ENCODE measurements around the gene CENPN. TPM values are rescaled to one million over a fixed set of nuclear protein-coding genes. Genes with fewer than 3 reads are reported as not detected.

Gene CENPN
- total and polyA plus RNA-seq, 2 of the 8 experiments (the other 6 are each of a cell fraction or from before 2014, with no cell fraction given), result 32.8 to 67.0 TPM

- no peak overlapping the region for H2AK5ac ChIP-seq (ENCODE audit: low read depth, low read length)
- H3K36me3 ChIP-seq (ENCODE audit: control insufficient read depth in 2 of 4, insufficient read depth in 4 of 4, low read length in 3 of 4), result no peaks in the 10 kb centered on the region
- no peak overlapping the region for H3K18ac ChIP-seq (ENCODE audit: extremely low read depth, low read length)
- no peak overlapping the region for H3K27ac ChIP-seq (ENCODE audit: low read depth, low read length)
- no peak overlapping the region for H4K8ac ChIP-seq (ENCODE audit: extremely low read depth, insufficient read depth, low read length)
- CTCF ChIA-PET (ENCODE audit: partially characterized antibody), result interaction anchor here (0.6 to 7.1 kb wide), 19 partner anchors 11 to 720 kb away, joined by 3 to 83 read pairs (median 4); no protein-coding TSS in a partner anchor
- H3K27me3 ChIP-seq (replicated peaks in 1 of 4; ENCODE audit: control insufficient read depth in 3 of 4, extremely low read depth in 1 of 4, insufficient read depth in 3 of 4, low read length in 3 of 4), result no peaks in the 10 kb centered on the region
- H3K79me1 ChIP-seq (ENCODE audit: low read depth, low read length), result peaks cover 4% of the 10 kb centered on the region; the same call in 1 of the 2 replicates
- H2BK12ac ChIP-seq (ENCODE audit: low read depth, low read length), result no peak overlapping the region
- H3K56ac ChIP-seq (replicated peaks; ENCODE audit: insufficient read length, low read depth, low read length), result no peak overlapping the region
- no peak overlapping the region for H2BK15ac ChIP-seq (ENCODE audit: low read length)
- H2BK20ac ChIP-seq (ENCODE audit: low read length), result no peak overlapping the region
- no peak overlapping the region for H3K14ac ChIP-seq (ENCODE audit: insufficient read length)
- DNase-seq (ENCODE audit: low read depth in 1 of 2, low spot score in 2 of 2) (no peak), FAIRE-seq (no peak)
- H4K5ac ChIP-seq (ENCODE audit: insufficient read length, low read depth, low read length), result no peak overlapping the region
- no peak overlapping the region for H2AFZ ChIP-seq (ENCODE audit: low read length)
- no peak overlapping the region; a peak in 1 of 4 replicates for H3K4me2 ChIP-seq (ENCODE audit: insufficient read depth in 1 of 2, low read depth in 2 of 2, low read length in 2 of 2)
- no peak overlapping the region for H3K23ac ChIP-seq (ENCODE audit: insufficient read length)
- H3K9me3 ChIP-seq (ENCODE audit: insufficient read depth in 2 of 2, low read depth in 1 of 2, low read length in 1 of 2), result no peaks in the 10 kb centered on the region
- 83% methylated on average over 11 of the region's 11 CpGs; no CpG with 5 or more reads in 1 of the 2 experiments for WGBS, 2 experiments (ENCODE audit: extremely low coverage in 1 of 2, insufficient coverage in 1 of 2, insufficient read length in 1 of 2, insufficient replicate concordance in 2 of 2, low coverage in 1 of 2, low lambda C conversion rate in 2 of 2, missing lambda C conversion rate in 1 of 2)
- peaks cover 14 to 82% of the 10 kb centered on the region in 2 experiments for H3K79me2 ChIP-seq (ENCODE audit: control insufficient read depth in 1 of 2, insufficient read depth in 2 of 2, low read length in 2 of 2)
- H3K4me3 ChIP-seq (ENCODE audit: extremely low read depth in 1 of 4, insufficient read depth in 2 of 4, low read depth in 3 of 4, low read length in 4 of 4), result no peak overlapping the region
- no peak overlapping the region for H2BK5ac ChIP-seq (ENCODE audit: low read depth, low read length)
- no peak overlapping the region for H4K91ac ChIP-seq (replicated peaks; ENCODE audit: insufficient read length, low read length)
- H3K4ac ChIP-seq (replicated peaks; ENCODE audit: insufficient read length, low read depth, low read length), result no peak overlapping the region
- H3K9ac ChIP-seq (replicated peaks in 1 of 4; ENCODE audit: extremely low read depth in 1 of 4, low read depth in 3 of 4, low read length in 3 of 4), result no peak overlapping the region
- POLR2A ChIA-PET (ENCODE audit: partially characterized antibody), result interaction anchor here (1.9 kb wide), 1 partner anchor 74 kb away, joined by 5 read pairs; the partner anchor contains the start of gene C16orf46
- no peak overlapping the region for H2BK120ac ChIP-seq (replicated peaks; ENCODE audit: low read depth, low read length)
- H3K4me1 ChIP-seq (replicated peaks in 1 of 4; ENCODE audit: control insufficient read depth in 3 of 4, insufficient read depth in 4 of 4, low read length in 3 of 4), result peaks cover 0 to 9% (median 2%) of the 10 kb centered on the region in 4 experiments; a peak in 2 of 7 replicates
- peaks cover 2 to 9% of the 10 kb centered on the region in 2 experiments for H4K20me1 ChIP-seq (replicated peaks in 1 of 2; ENCODE audit: control insufficient read depth in 1 of 2, insufficient read depth in 2 of 2, low read length in 2 of 2)
- peaks cover 6% of the 10 kb centered on the region; the same call in 1 of the 2 replicates for H3K23me2 ChIP-seq (ENCODE audit: low read depth, low read length)
- TF ChIP-seq EGR1 (IDR thresholded peaks at IDR 0.05; ENCODE audit: borderline replicate concordance, low read depth, low read length) (no peak), EP300 (IDR thresholded peaks at IDR 0.05; ENCODE audit: borderline replicate concordance in 1 of 2, low read depth in 2 of 2, low read length in 2 of 2) (no peak), BACH1 (IDR thresholded peaks at IDR 0.05; ENCODE audit: low read length) (no peak), KDM5A (IDR thresholded peaks at IDR 0.05; ENCODE audit: low read length) (no peak)
These were observed 3.2 kb upstream of the CENPN start for GRCh38 chr16:81003610-81004460.
